NCI-H146 (cell line): Measurements from ENCODE around the gene SRPK2.
A peak's percentile ranks its signal among the peaks of the same experiment; 100 is the strongest.

Experiments
- DNase-seq: peaks from one replicate; lab custom pipeline; 2025; lab: John Stamatoyannopoulos, UW

Gene SRPK2

GRCh38 chr7:105097619-105098018, 291.1 kb downstream of the SRPK2 start:
- DNase-seq = no peak

- DNase-seq = no peak
Observed at GRCh38 chr7:105096306-105096705, 292.4 kb downstream of the SRPK2 start.

GRCh38 chr7:105094966-105095365, 293.8 kb downstream of the SRPK2 start:
- no peak for DNase-seq

GRCh38 chr7:105088456-105088855, 300.3 kb downstream of the SRPK2 start:
- DNase-seq = no peak

- DNase-seq = no peak
Observed at GRCh38 chr7:105087981-105088380, 300.7 kb downstream of the SRPK2 start.

GRCh38 chr7:105086850-105087249, 301.9 kb downstream of the SRPK2 start:
- DNase-seq = no peak

- no peak for DNase-seq
Observed at GRCh38 chr7:105084581-105084980, 304.1 kb downstream of the SRPK2 start.

GRCh38 chr7:105079348-105079747, 309.4 kb downstream of the SRPK2 start:
- no peak for DNase-seq

- no peak for DNase-seq
Observed at GRCh38 chr7:105073143-105073542, 315.6 kb downstream of the SRPK2 start.

GRCh38 chr7:105068886-105069285, 319.8 kb downstream of the SRPK2 start:
- DNase-seq = no peak

- DNase-seq = peak; percentile 2
Observed at GRCh38 chr7:105067691-105068090, 321.0 kb downstream of the SRPK2 start.
